Measurements from ENCODE around the gene ZNF511.

ZNF511 gene

GRCh38 chr10:133329491-133330202 is 20.9 kb downstream of the ZNF511 start (continued):
- TF ChIP-seq PRDM10 (tag by site-specific recombination; IDR thresholded peaks at IDR 0.05), result peak; percentile 92
- peak; percentile 74 for TF ChIP-seq ZNF600 (tag by site-specific recombination; IDR thresholded peaks at IDR 0.05)
- peak; percentile 75; the same call in 1 of the 2 replicates for TF ChIP-seq ZBTB17 (tag by site-specific recombination; IDR thresholded peaks at IDR 0.05)
- peak; percentile 90 for TF ChIP-seq ZNF423 (tag by site-specific recombination; IDR thresholded peaks at IDR 0.05)
- peak; percentile 47; the same call in 1 of the 2 replicates for TF ChIP-seq KLF9 (tag by site-specific recombination; IDR thresholded peaks at IDR 0.05; ENCODE audit: low read depth)
- peak; percentile 57 for TF ChIP-seq ZEB2 (tag by site-specific recombination; IDR thresholded peaks at IDR 0.05)
- no peak for TF ChIP-seq ZNF292 (tag by site-specific recombination; IDR thresholded peaks at IDR 0.05; ENCODE audit: borderline replicate concordance, low read depth)
- TF ChIP-seq ZNF140 (tag by site-specific recombination; IDR thresholded peaks at IDR 0.05), result no peak
- peak; percentile 87 for TF ChIP-seq ZNF335 (tag by site-specific recombination; conservative IDR thresholded peaks at IDR 0.05)
- no peak for TF ChIP-seq ZNF792 (tag by site-specific recombination; IDR thresholded peaks at IDR 0.05)
- no peak for TF ChIP-seq HOXA7 (CRISPR knock-in tag; IDR thresholded peaks at IDR 0.05; ENCODE audit: borderline replicate concordance)
- TF ChIP-seq ZNF274 (IDR thresholded peaks at IDR 0.05; ENCODE audit: low read length), result no peak
- no peak for TF ChIP-seq ZNF274 (tag by site-specific recombination; IDR thresholded peaks at IDR 0.05; ENCODE audit: borderline replicate concordance)
- TF ChIP-seq ZNF639 (tag by site-specific recombination; IDR thresholded peaks at IDR 0.05), result peak; percentile 51; the same call in 1 of the 2 replicates
- peak; percentile 61 for TF ChIP-seq GLIS2 (tag by site-specific recombination; IDR thresholded peaks at IDR 0.05)
- TF ChIP-seq ZNF433 (tag by site-specific recombination; IDR thresholded peaks at IDR 0.05; ENCODE audit: low read depth), result no peak
- TF ChIP-seq ZNF112 (tag by site-specific recombination; IDR thresholded peaks at IDR 0.05), result no peak
- TF ChIP-seq ZNF510 (tag by site-specific recombination; IDR thresholded peaks at IDR 0.05; ENCODE audit: insufficient replicate concordance), result no peak
- no peak for TF ChIP-seq ZNF701 (tag by site-specific recombination; IDR thresholded peaks at IDR 0.05)
- no peak for TF ChIP-seq ZNF114 (tag by site-specific recombination; IDR thresholded peaks at IDR 0.05)
- peak; percentile 86 for TF ChIP-seq ZIC2 (tag by site-specific recombination; IDR thresholded peaks at IDR 0.05)
- TF ChIP-seq KLF7 (tag by site-specific recombination; IDR thresholded peaks at IDR 0.05; ENCODE audit: borderline replicate concordance), result no peak; the same call in 1 of the 2 replicates
- TF ChIP-seq ZXDB (tag by site-specific recombination; IDR thresholded peaks at IDR 0.05), result peak; percentile 34; the same call in 1 of the 2 replicates
- TF ChIP-seq ZNF354C (tag by site-specific recombination; IDR thresholded peaks at IDR 0.05; ENCODE audit: borderline replicate concordance, low read depth), result no peak
- TF ChIP-seq KLF1 (tag by site-specific recombination; IDR thresholded peaks at IDR 0.05), result peak; percentile 51; the same call in 1 of the 2 replicates
- TF ChIP-seq ZNF555 (tag by site-specific recombination; conservative IDR thresholded peaks at IDR 0.05), result no peak
- no peak for TF ChIP-seq ZNF121 (tag by site-specific recombination; IDR thresholded peaks at IDR 0.05)
- no peak for TF ChIP-seq OSR2 (tag by site-specific recombination; IDR thresholded peaks at IDR 0.05)
- no peak for TF ChIP-seq ZNF488 (tag by site-specific recombination; IDR thresholded peaks at IDR 0.05)
- TF ChIP-seq ZSCAN23 (tag by site-specific recombination; IDR thresholded peaks at IDR 0.05), result no peak
- no peak for TF ChIP-seq ZNF10 (tag by site-specific recombination; IDR thresholded peaks at IDR 0.05)
- TF ChIP-seq ZNF449 (tag by site-specific recombination; IDR thresholded peaks at IDR 0.05), result no peak
- no peak for TF ChIP-seq ZNF155 (tag by site-specific recombination; IDR thresholded peaks at IDR 0.05)
- TF ChIP-seq KLF10 (tag by site-specific recombination; IDR thresholded peaks at IDR 0.05), result peak; percentile 58; the same call in 1 of the 2 replicates
- TF ChIP-seq ZNF174 (tag by site-specific recombination; IDR thresholded peaks at IDR 0.05), result no peak

Measured in HEK293 (cell line).